GM19463 (cell line): Measurements from ENCODE around the gene B3GAT2.
"Not testable (repeated sequence)": the region's sequence is repeated elsewhere in the genome, so short reads cannot be mapped to it uniquely, and the experiment has no call there.

Source experiments
- ATAC-seq: cut with Tn5 transposase; IDR thresholded peaks from one replicate; pipeline ENCODE4 v1.9.1; 2021; ENCODE audit warnings: mild to moderate bottlenecking, moderate library complexity; ENCODE audit not compliant: unreplicated experiment

The B3GAT2 gene

GRCh38 chr6:70956451-70957283, at the start of gene B3GAT2:
TSS of gene B3GAT2 (minus strand) at chr6:70957060. CDS start at chr6:70956429, 631 bp downstream.
- peak; percentile 6 for ATAC-seq

GRCh38 chr6:70998148-70998547, 41.3 kb upstream of the B3GAT2 start:
- no peak for ATAC-seq

GRCh38 chr6:70997379-70997778, 40.5 kb upstream of the B3GAT2 start:
- ATAC-seq = no peak

- ATAC-seq = no peak
Measured at GRCh38 chr6:70996106-70996505, 39.2 kb upstream of the B3GAT2 start.

DNA sequence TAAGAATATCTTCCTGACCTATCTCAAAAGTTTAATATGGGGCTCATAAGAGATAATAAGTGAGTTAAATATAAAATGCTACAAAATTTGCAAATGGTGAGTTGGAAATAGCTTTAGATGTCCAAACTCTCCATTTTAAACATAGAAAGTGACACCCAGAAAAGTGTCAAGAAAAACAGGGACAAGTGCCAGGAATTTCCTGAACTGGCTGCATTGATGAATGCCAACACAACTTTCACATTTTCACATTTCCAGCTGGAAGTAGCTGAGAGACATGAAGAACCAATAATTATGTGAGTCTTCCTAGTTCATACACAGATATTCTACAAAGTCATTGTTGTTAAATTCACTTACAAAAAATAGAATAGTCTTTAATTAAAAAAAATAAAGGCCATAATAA, 38.6 kb upstream of the B3GAT2 start:
- no peak for ATAC-seq

GRCh38 chr6:70991253-70991652, 34.4 kb upstream of the B3GAT2 start:
- ATAC-seq = no peak

- no peak for ATAC-seq
Measured at GRCh38 chr6:70985156-70985555, 28.3 kb upstream of the B3GAT2 start.

DNA sequence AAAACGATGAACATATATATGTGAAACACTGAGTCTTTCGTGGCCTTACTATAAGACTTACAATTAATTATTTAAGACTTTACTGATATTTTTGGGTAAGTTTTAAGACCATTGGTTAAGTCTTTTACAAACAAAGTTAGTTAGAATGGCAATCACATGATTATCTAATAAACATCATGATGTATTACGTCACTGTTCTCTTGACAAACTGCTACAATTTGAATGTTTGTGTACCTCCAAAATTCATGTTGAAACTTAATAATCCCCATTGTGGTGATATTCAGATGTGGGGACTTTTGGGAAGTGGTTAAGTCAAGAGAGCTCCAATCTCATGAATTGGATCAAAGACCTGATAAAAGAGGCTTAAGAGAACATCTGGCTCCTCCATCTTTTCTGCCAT, 25.9 kb upstream of the B3GAT2 start:
- ATAC-seq = no peak

- no peak for ATAC-seq
Measured at GRCh38 chr6:70980727-70981126, 23.9 kb upstream of the B3GAT2 start.

DNA sequence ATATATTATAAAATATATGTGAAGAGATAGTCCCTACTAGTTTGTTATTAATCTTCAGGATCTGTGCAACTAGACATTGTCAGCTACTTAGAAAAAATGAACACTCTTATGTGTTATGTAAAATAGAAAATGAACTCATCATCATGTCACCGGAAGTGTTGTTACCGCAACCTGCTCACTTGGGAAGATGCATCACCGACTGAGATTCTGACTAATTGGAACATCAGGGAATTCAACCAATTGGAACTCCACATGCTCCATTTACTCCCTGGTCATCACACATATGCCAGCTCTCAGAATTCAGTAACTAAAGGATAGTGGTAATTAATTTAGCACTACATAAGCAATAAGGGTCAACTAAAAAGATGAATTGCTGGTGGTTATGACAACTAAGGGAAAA, 16.7 kb upstream of the B3GAT2 start:
- ATAC-seq = no peak

GRCh38 chr6:70967049-70967448, 10.2 kb upstream of the B3GAT2 start:
- no peak for ATAC-seq

DNA sequence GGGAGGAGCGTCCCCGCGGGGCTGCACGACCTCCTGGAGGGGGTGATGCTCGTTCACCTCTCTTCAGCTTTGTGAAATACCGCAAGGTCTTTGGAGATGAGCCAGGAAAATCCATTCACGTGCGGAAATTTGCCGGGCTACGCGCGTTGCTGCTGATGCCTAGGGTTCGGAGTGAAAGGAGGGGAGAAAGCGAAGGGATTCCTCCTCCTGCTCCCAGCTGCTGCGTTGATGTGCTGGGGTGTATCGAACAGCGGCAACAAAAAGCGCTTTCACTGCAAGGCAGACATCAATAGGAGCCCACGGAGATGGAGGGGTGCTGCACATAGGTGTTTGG, 391 bp upstream of the B3GAT2 start:
- ATAC-seq = no peak

DNA sequence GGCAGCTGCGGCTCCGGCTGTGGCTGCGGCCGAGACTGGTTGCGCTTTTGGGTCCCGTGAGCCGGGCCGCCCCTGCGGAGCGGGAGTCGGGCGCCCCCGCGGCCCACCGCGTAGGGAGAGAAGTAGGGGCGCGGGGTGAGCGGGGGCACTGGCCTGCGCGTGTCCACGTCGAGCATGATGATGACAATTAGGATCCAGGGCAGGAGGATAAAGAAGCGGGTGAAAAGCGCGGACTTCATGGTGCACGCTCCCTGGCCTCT, 739 bp downstream of the B3GAT2 start:
- ATAC-seq = no peak

GRCh38 chr6:70955441-70956190, 1.2 kb downstream of the B3GAT2 start:
- peak; percentile 94 for ATAC-seq

GRCh38 chr6:70954750-70955149, 2.1 kb downstream of the B3GAT2 start:
- no peak for ATAC-seq

DNA sequence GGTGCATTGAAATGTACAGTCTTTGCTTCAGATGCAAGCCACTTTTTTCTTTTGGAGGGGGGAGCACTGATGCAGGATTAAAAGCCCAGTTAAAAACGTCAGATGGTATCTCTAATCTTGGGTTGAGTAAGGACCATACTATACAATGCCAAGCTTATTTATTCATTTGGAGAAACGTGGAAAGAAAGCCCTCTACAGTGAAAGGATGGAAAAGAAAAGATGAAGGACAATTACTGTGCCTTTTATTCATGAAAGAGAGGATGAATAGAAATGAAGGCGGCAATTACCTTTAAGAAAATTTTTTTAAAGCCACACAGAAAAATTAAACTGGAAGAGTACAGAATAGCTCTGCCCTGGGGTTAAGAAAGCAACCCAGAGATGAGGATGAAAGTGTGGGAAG, 2.7 kb downstream of the B3GAT2 start:
- no peak for ATAC-seq

DNA sequence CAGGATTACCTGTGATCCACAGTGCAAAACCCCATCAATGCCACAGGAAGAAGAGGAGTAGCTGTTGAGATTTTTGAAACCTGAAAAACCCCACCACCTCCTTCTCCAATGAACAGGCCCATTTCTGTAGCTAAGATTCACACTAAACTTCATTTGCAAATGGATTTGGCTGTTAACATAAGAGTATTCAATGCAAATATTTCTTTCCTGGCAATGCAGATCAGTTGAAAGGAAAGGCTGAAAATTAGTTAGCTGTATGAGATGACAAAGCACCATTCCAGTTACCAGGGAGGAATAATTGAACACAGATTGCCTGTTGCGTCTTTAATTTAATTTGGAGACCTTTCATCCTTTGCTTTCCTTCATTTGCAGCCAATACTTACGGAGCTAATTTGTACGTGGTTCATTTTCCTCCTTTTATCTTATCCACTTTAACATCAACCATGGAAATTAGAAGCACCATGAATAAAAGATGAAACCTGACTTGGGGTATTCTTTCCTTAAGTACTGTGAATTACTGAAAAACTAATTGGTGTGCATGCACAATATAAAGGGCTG, 4.2 kb downstream of the B3GAT2 start:
- ATAC-seq = no peak

DNA sequence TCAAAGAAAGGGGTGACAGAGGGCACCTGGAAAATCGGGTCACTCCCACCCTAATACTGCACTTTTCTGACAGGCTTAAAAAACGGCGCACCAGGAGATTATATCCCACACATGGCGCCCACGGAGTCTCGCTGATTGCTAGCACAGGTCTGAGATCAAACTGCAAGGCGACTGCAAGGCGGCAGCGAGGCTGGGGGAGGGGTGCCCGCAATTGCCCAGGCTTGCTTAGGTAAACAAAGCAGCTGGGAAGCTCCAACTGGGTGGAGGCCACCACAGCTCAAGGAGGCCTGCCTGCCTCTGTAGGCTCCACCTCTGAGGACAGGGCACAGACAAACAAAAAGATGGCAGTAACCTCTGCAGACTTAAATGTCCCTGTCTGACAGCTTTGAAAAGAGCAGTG, 12.5 kb downstream of the B3GAT2 start:
- not testable (repeated sequence) for ATAC-seq

DNA sequence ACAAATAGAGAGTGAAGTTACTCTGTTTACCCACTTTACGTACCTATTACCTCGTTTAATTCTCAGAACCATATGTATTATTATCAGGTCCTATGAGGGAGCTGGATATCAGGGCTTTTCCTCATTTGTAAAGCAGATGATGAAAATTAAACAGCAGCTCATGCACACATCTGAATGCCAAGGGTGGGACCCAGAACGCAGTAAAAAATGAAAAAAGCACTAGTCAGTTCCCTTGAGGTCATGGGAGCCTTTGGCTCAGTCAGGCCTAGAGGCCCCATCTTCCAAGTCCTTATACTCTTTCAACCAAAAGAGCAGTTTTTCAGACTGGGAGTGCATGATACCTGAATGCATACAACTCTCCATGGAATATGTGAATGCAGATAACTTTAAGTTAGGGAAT, 23.0 kb downstream of the B3GAT2 start:
- no peak for ATAC-seq

GRCh38 chr6:70905742-70906141, 51.1 kb downstream of the B3GAT2 start:
- ATAC-seq = no peak

- no peak for ATAC-seq
Measured at GRCh38 chr6:70903665-70904452, 53.0 kb downstream of the B3GAT2 start.

DNA sequence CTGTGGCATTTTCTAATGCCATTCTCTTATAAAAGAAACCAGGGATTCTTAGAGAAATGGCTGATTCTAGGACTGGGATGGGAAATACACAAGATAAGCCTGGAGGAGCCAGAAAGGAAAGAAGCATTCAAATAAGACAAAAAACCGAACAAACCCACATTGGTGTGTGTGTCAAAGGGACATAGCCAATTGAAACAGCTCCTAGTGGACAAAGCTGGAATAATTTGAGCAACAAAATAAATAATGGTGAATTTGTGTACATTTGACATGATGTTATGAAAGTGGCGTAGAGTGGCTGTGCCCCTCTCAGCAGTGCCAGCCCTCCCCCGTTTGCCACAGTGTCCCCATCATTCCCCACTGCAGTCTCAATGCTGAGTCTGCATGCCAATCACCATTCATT, 55.5 kb downstream of the B3GAT2 start:
- ATAC-seq = no peak
